ENCODE measurements around the gene GOLGA6D.

- TF ChIP-seq CTCF (IDR thresholded peaks at IDR 0.05 in 4 of 5, conservative IDR thresholded peaks at IDR 0.05 in 1 of 5) (no peak), POLR2A (IDR thresholded peaks at IDR 0.05) (no peak)
Measured at GRCh38 chr15:75313116-75313845, 30.6 kb downstream of the GOLGA6D start.
